SK-N-MC (cell line): ENCODE results near the gene MIEF2.
"Not testable (repeated sequence)": the region's sequence is repeated elsewhere in the genome, so short reads cannot be mapped to it uniquely, and the experiment has no call there.

ENCODE experiments used
- DNase-seq: peaks from one replicate; pipeline ENCODE4 v3.0.0-alpha.2; 2011; ENCODE audit warnings: low read depth, low spot score
- H3K27ac ChIP-seq: fragments of 200-600 bp; sonication (generic); 2 replicates; pipeline ENCODE4 v1.5.1; 2016; ENCODE audit warnings: mixed run types
- H3K36me3 ChIP-seq: fragments of 200-600 bp; sonication (generic); 2 replicates; pipeline ENCODE4 v1.6.1; 2017; ENCODE audit warnings: antibody characterized with exemption, low read length, mixed read lengths; ENCODE audit not compliant: insufficient read depth
- H3K4me3 ChIP-seq: fragments of 200-600 bp; sonication (generic); 2 replicates; pipeline ENCODE4 v1.5.1; 2016
- H3K9ac ChIP-seq: fragments of 200-600 bp; sonication (generic); 2 replicates; pipeline ENCODE4 v1.8.0; 2017; ENCODE audit warnings: mixed run types, mixed read lengths; ENCODE audit not compliant: insufficient read length
- H3K9me3 ChIP-seq: fragments of 200-600 bp; sonication (generic); 2 replicates; pipeline ENCODE4 v1.6.1; 2017; ENCODE audit warnings: low read depth, mild to moderate bottlenecking, antibody characterized with exemption, low read length, moderate library complexity, mixed read lengths
- EZH2 ChIP-seq: fragments of 200-600 bp; sonication (generic); IDR thresholded peaks from one replicate; pipeline ENCODE4 v1.6.1; 2017; ENCODE audit warnings: antibody characterized with exemption
- FOXP2 ChIP-seq: optimal IDR thresholded peaks from 2 replicates; pipeline ENCODE3; 2011; ENCODE audit warnings: mild to moderate bottlenecking, moderate library complexity; ENCODE audit not compliant: insufficient read depth; ENCODE audit errors: extremely low read length, control extremely low read depth
- POLR2AphosphoS5 ChIP-seq: IDR thresholded peaks from 2 replicates; pipeline ENCODE4 v1.6.1; 2012; ENCODE audit warnings: mild to moderate bottlenecking, low read depth, low read length, borderline replicate concordance

The MIEF2 gene

DNA sequence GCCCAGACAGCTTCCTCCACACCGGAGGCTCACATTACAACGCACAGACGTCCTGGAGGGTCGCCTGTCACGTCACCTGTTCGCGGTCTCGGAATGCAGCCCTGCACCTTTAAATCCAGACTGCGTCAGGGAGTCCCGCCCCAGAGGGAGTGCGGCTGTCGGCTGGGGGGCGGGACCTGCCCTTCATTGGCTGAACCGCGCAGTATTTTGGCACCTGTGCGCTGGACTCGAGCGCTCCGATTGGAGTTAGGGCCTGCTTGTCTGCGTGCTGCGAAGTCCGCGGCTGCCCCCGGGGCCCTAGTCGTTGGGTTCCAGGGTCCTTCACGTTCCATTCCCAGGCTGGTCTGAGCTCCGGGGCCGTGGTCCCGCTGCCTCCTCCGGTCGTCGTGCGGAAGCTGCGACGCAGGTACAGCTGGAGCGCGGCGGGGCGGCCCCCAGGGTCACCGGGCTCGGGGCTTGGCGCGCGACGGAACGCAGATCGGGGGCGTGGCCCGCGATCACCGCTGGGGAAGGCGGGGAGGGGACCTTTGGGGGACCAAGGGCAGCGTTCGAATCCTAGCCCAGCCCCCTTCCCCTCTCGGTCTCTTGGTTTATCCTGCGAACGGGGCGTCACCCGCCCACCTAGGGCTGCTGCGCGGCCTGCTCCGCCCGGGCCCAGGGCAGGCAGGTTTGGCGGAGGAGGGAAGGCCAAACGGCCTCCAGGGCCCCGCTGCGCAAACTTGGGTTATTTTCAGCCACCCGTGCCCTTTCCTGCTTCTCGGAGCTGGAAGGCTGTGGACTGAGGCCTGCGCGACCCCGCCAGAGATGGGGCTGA, at the start of gene MIEF2:
Gene MIEF2, plus strand, starts transcription at position 331 of the 814 bp plus-strand sequence. CDS start 2,059 bp downstream, outside the sequence.
- H3K36me3 ChIP-seq: no peaks in the 10 kb centered on the region
- DNase-seq: peak; percentile 34
- H3K9ac ChIP-seq: peak within 1 kb of the TSS; percentile 80
- TF ChIP-seq EZH2 (no peak), FOXP2 (no peak), POLR2AphosphoS5 (peak; percentile 29; the same call in 1 of the 2 replicates)
- H3K9me3 ChIP-seq: no peaks in the 10 kb centered on the region
- peak within 1 kb of the TSS; percentile 95 for H3K4me3 ChIP-seq
- no peak within 1 kb of the TSS for H3K27ac ChIP-seq

DNA sequence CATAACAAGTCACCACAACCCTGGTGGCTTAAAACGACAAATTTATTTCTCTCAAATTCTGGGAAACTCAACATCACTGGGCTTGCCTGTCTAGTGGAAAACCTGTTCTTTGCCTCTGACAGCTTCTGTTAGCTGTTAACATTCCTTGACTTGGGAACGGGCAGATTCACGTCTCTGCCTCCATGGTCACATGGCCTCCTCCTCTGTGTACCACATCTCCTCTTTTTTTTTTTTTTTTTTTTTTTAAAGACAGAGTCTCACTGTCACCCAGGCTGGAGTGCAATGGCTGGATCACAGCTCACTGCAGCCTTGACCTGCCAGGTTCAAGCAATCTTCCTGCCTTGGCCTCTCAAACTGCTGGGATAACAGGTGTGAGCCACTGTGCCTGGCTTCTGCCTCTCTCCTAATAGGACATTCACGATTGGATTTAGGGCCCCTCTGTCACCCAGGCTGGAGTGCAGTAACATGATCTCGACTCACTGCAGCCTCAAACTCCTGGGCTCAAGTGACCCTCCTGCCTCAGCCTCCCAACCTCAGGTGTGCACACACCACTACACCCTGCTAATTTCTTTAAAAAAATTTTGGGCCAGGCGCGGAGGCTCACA, 46.7 kb upstream of the MIEF2 start:
- Histone ChIP-seq H3K9ac (no peak overlapping the region), H3K27ac (no peak overlapping the region), H3K36me3 (peaks cover 12% of the 10 kb centered on the region), H3K9me3 (no peaks in the 10 kb centered on the region), H3K4me3 (no peak overlapping the region)
- no peak for TF ChIP-seq EZH2
- no peak for TF ChIP-seq FOXP2
- TF ChIP-seq POLR2AphosphoS5: no peak
- no peak for DNase-seq

DNA sequence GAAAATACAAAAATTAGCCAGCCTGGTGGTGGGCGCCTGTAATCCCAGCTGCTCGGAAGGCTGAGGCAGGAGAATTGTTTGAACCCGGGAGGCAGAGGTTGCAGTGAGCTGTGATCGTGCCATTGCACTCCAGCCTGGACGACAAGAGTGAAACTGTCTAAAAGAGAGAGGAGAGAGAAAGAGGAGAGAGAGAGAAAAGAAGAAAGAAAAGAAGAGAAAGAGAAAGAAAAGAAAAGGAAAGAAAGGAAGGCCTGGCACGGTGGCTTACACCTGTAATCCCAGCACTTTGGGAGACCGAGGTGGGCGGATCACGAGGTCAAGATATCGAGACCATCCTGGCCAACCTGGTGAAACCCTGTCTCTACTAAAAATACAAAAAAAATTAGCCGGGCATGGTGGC, 43.6 kb upstream of the MIEF2 start:
- not testable (repeated sequence) for DNase-seq, H3K4me3 ChIP-seq, H3K36me3 ChIP-seq, H3K9ac ChIP-seq, H3K27ac ChIP-seq, H3K9me3 ChIP-seq

- Histone ChIP-seq H3K4me3 (no peak overlapping the region), H3K9me3 (no peaks in the 10 kb centered on the region), H3K36me3 (no peaks in the 10 kb centered on the region), H3K9ac (no peak overlapping the region), H3K27ac (no peak overlapping the region)
- TF ChIP-seq EZH2: no peak
- no peak for TF ChIP-seq FOXP2
- no peak for DNase-seq
Measured at GRCh38 chr17:18217412-18218015, 42.9 kb upstream of the MIEF2 start.

- no peaks in the 10 kb centered on the region for H3K36me3 ChIP-seq
- DNase-seq: no peak
- TF ChIP-seq EZH2: no peak
- TF ChIP-seq POLR2AphosphoS5: no peak
- TF ChIP-seq FOXP2: no peak
- H3K9ac ChIP-seq: no peak overlapping the region
- H3K4me3 ChIP-seq: no peak overlapping the region
- H3K9me3 ChIP-seq: no peaks in the 10 kb centered on the region
- H3K27ac ChIP-seq: no peak overlapping the region
Measured at GRCh38 chr17:18218756-18219415, 41.6 kb upstream of the MIEF2 start.

DNA sequence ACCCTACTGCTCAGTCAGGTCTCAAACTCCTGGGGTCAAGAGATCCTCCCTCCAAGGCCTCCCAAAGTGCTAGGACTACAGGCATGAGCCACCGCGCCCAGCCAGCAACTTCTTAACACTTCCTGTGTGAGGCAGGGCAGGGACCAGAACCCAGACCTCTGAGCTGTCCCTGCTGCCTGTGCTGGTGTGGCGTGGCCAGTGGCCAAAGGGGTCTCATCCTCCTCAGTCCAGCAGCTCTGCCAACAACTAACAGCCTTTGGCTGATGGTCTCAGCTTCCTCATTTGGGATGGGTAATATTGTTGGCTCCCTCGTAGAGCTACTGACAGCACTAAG, 36.4 kb upstream of the MIEF2 start:
- Histone ChIP-seq H3K36me3 (no peaks in the 10 kb centered on the region), H3K4me3 (no peak overlapping the region), H3K9ac (no peak overlapping the region), H3K27ac (no peak overlapping the region), H3K9me3 (no peaks in the 10 kb centered on the region)
- no peak for DNase-seq
- TF ChIP-seq FOXP2 (no peak), POLR2AphosphoS5 (no peak), EZH2 (no peak)

GRCh38 chr17:18224387-18225120, 35.9 kb upstream of the MIEF2 start:
- no peak for TF ChIP-seq FOXP2
- TF ChIP-seq EZH2: no peak
- TF ChIP-seq POLR2AphosphoS5: no peak
- no peak for DNase-seq
- Histone ChIP-seq H3K9me3 (no peaks in the 10 kb centered on the region), H3K4me3 (peak overlapping the region; percentile 77), H3K9ac (peak overlapping the region; percentile 53), H3K36me3 (no peaks in the 10 kb centered on the region), H3K27ac (0 out of 2 replicates have a peak overlapping the region, but pooled peaks have one; percentile 6)

DNA sequence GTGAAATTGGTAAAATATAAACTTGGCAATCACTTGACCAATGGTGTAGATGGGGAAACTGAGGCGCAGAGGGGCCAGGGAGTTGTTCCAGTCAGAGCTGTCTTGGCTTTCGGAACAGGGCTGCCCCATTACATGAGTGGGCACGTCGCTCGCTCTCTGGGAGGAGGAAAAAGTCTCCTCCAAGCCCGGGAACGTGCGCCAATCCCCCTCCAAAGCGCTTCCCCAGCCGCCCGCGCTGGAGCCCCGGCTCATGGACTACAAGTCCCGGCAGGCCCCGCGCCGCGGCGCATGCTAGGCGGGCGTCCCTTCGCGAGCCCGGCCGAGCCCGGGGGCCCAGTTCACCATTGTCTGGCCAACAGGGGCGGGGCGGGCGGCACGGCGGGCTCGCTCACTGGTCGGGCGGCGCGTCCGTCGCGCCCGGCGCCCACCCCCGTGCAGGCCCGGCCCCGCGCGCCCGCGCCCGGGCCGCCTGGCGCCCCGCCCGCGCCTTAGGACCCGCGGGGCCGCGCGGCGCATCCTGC, 35.3 kb upstream of the MIEF2 start, which contains the start of gene LLGL1:
Gene LLGL1, plus strand, starts transcription at position 515 of the 521 bp plus-strand sequence. CDS start 48 bp downstream, outside the sequence.
- TF ChIP-seq FOXP2 (no peak), EZH2 (no peak), POLR2AphosphoS5 (no peak)
- Histone ChIP-seq H3K27ac (0 out of 2 replicates have a peak within 1 kb of the TSS, but pooled peaks have one; percentile 6), H3K4me3 (peak within 1 kb of the TSS; percentile 92), H3K9me3 (no peaks in the 10 kb centered on the region), H3K9ac (peak within 1 kb of the TSS; percentile 79), H3K36me3 (no peaks in the 10 kb centered on the region)
- DNase-seq: no peak
